ENCODE results near the gene DHX15. TPM values are rescaled to one million over a fixed set of nuclear protein-coding genes. Genes with fewer than 3 reads are reported as not detected.

Gene DHX15
- total RNA-seq, 4 donors from 2014 or later: 125 to 314 (median 146) TPM

DNA sequence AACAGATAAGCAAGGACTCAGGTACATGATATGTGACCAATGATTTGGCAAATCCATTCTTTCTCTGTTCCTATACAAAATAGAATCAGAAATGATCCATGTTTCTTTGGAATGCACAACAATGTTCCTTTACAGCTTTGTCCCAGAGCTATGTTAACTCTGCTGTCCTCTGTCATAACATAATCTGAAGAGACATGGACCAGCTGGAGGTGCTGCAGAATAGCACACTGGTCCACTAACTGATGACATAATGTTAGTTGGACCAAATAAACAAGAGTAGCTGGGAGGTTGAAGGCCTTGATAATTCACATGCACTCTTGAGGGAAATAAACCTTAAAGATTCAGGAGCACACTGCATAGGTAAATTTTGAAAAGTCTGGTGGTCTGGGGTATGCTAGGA is 23.0 kb upstream of the DHX15 start:
- peaks cover 0 to 10% (median 0%) of the 10 kb centered on the region in 4 donors for H3K4me1 ChIP-seq
- H3K36me3 ChIP-seq: no peaks in the 10 kb centered on the region
- DNase-seq: no peak
- no peaks in the 10 kb centered on the region for H3K27me3 ChIP-seq
- no peak overlapping the region for H3K4me3 ChIP-seq
- H3K27ac ChIP-seq: no peak overlapping the region
- TF ChIP-seq, protein P1, sequence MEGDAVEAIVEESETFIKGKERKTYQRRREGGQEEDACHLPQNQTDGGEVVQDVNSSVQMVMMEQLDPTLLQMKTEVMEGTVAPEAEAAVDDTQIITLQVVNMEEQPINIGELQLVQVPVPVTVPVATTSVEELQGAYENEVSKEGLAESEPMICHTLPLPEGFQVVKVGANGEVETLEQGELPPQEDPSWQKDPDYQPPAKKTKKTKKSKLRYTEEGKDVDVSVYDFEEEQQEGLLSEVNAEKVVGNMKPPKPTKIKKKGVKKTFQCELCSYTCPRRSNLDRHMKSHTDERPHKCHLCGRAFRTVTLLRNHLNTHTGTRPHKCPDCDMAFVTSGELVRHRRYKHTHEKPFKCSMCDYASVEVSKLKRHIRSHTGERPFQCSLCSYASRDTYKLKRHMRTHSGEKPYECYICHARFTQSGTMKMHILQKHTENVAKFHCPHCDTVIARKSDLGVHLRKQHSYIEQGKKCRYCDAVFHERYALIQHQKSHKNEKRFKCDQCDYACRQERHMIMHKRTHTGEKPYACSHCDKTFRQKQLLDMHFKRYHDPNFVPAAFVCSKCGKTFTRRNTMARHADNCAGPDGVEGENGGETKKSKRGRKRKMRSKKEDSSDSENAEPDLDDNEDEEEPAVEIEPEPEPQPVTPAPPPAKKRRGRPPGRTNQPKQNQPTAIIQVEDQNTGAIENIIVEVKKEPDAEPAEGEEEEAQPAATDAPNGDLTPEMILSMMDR (IDR thresholded peaks at IDR 0.05): no peak
- TF ChIP-seq POLR2A (IDR thresholded peaks at IDR 0.05): no peak
- no peaks in the 10 kb centered on the region for H3K9me3 ChIP-seq

DNA sequence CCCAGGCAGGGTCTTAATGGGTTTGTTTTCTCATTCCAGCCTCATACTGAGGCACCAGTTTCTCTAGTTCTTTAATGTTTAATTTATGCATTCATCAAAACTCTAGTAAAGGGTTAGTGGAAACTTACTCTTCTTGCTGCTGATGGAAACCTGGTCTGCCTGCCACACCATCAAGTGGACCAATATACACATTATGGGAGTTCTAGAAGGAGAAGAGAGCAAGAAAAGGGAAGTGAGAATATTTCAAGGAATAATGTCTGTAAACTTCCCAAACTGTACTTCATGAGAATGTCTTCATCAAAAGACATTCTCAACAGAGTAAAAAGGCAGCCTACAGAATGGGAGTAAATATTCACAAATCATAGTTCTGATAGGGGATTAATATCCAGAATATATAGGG is 20.9 kb upstream of the DHX15 start:
- H3K4me1 ChIP-seq: peaks cover 0 to 10% (median 0%) of the 10 kb centered on the region in 4 donors
- H3K27me3 ChIP-seq: no peaks in the 10 kb centered on the region
- no peak overlapping the region for H3K27ac ChIP-seq
- TF ChIP-seq, protein P1 (IDR thresholded peaks at IDR 0.05): no peak
- no peak for TF ChIP-seq POLR2A (IDR thresholded peaks at IDR 0.05)
- no peak for DNase-seq
- no peak overlapping the region for H3K4me3 ChIP-seq
- no peaks in the 10 kb centered on the region for H3K9me3 ChIP-seq
- H3K36me3 ChIP-seq: no peaks in the 10 kb centered on the region

DNA sequence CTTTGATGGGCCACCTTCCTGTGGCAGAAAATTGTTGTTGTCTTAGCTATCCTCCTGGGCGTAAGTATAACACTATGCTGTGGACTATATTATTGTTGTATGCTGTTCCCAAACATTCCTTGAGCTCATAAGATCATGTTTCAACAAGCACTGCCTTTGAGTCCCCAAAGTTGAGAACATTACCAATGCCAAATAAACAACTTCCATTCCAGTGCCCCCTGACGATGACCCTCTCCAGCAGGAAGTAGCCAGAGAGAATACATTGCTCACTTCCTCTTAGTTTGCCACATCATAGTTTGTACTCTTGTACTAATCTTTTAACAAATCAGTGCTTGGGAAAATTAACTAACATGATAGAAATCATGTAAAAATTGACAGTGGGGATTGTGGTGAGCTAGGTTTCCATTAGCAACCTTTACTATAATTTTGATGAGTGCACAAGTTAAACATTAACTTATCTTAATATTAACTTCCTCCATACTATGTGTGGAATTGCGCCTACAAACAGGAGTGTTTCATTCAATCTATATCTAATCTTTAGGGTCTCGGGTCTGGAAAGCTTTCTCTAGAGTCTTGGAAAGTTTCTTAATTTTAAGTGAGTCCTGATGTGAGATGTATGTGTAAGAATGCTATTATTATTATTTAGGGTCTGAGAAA is 20.3 kb upstream of the DHX15 start:
- no peak overlapping the region for H3K4me3 ChIP-seq
- no peaks in the 10 kb centered on the region for H3K27me3 ChIP-seq
- no peaks in the 10 kb centered on the region for H3K9me3 ChIP-seq
- H3K36me3 ChIP-seq: no peaks in the 10 kb centered on the region
- H3K4me1 ChIP-seq: peaks cover 0 to 10% (median 0%) of the 10 kb centered on the region in 4 donors
- H3K27ac ChIP-seq: no peak overlapping the region
- no peak for DNase-seq
- no peak for TF ChIP-seq POLR2A (IDR thresholded peaks at IDR 0.05)
- TF ChIP-seq, protein P1 (IDR thresholded peaks at IDR 0.05): no peak

DNA sequence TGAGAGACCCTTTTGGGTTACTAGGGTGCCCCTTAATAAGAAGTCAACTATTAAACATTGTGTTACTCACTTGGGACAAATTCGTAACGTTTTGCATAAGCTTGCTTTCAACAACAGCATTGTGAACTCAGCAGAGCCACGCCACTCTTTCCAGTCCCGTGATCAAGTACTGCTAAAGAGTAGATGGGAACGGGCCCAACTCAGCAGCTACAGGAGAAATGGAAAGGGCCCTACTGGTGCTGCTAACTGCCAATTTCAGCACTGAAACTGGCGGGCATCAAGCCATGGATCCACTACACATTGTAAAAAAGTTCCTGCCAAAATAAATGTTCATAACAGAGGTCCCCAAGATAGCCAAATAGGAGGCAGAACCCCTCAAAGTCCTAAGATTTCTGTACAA is 19.0 kb upstream of the DHX15 start:
- no peak for DNase-seq
- TF ChIP-seq, protein P1 (IDR thresholded peaks at IDR 0.05): no peak
- no peak for TF ChIP-seq POLR2A (IDR thresholded peaks at IDR 0.05)
- Histone ChIP-seq H3K9me3 (no peaks in the 10 kb centered on the region), H3K4me3 (no peak overlapping the region), H3K27ac (no peak overlapping the region), H3K27me3 (no peaks in the 10 kb centered on the region), H3K4me1 (peaks cover 0 to 10% (median under 1%) of the 10 kb centered on the region in 4 donors), H3K36me3 (no peaks in the 10 kb centered on the region)

DNA sequence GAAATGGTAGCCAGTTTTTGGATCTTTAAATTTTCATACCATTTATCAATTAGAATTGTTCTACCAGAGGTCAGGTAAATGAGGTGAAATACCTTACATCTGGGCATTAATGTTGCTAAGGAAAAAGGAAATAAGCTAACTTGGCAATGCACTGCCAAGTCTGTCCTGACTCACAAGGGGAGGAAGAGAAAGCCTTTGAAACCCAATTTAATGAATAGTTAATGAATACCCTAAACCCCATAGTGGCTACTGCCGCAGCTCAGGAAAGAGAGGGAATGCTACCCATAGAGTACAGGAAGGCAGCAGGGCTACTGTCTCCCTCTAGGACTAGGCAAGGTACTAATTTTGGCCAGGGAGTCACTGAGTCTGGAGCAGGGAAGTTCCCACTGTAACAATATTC is 16.8 kb upstream of the DHX15 start:
- Histone ChIP-seq H3K4me3 (no peak overlapping the region), H3K4me1 (peaks cover 0 to 10% (median 2%) of the 10 kb centered on the region in 4 donors), H3K27me3 (no peaks in the 10 kb centered on the region), H3K9me3 (no peaks in the 10 kb centered on the region), H3K36me3 (no peaks in the 10 kb centered on the region), H3K27ac (no peak overlapping the region)
- TF ChIP-seq, protein P1 (IDR thresholded peaks at IDR 0.05): no peak
- no peak for DNase-seq
